Neural progenitor cell (in vitro differentiated cells): ENCODE results near the gene ARSA. TPM values are rescaled to one million over a fixed set of nuclear protein-coding genes. Genes with fewer than 3 reads are reported as not detected.

Experiments used
- DNase-seq: peaks from one replicate; pipeline ENCODE4 v3.0.0-alpha.2; 2016; ENCODE audit warnings: low spot score
- H2AFZ ChIP-seq: fragments of 200-600 bp; sonication (generic); replicated peaks from 2 replicates; pipeline ENCODE4 v1.6.1; 2016; ENCODE audit warnings: antibody characterized with exemption
- H3F3A ChIP-seq: fragments of 200-600 bp; sonication (generic); 2 replicates; pipeline ENCODE4 v1.6.1; 2016; ENCODE audit warnings: antibody characterized with exemption, low read depth
- H3K27ac ChIP-seq: fragments of 200-600 bp; sonication (generic); 2 replicates; pipeline ENCODE4 v1.5.1; 2016; ENCODE audit warnings: mild to moderate bottlenecking
- H3K27me3 ChIP-seq: fragments of 200-600 bp; sonication (generic); 2 replicates; pipeline ENCODE4 v1.6.1; 2016; ENCODE audit warnings: mild to moderate bottlenecking, moderate library complexity
- H3K36me3 ChIP-seq: fragments of 200-600 bp; sonication (generic); 2 replicates; pipeline ENCODE4 v1.5.1; 2016
- H3K4me1 ChIP-seq: fragments of 200-600 bp; sonication (generic); 2 replicates; pipeline ENCODE4 v1.6.1; 2016; ENCODE audit warnings: mixed run types
- H3K4me2 ChIP-seq: fragments of 200-600 bp; sonication (generic); 2 replicates; pipeline ENCODE4 v1.6.1; 2016
- H3K4me3 ChIP-seq: fragments of 200-600 bp; sonication (generic); 2 replicates; pipeline ENCODE4 v1.5.1; 2016
- H3K79me2 ChIP-seq: fragments of 200-600 bp; sonication (generic); 2 replicates; pipeline ENCODE4 v1.6.1; 2016; ENCODE audit warnings: low read depth
- H3K9ac ChIP-seq: fragments of 200-600 bp; sonication (generic); 2 replicates; pipeline ENCODE4 v1.6.1; 2016
- H3K9me3 ChIP-seq: fragments of 200-600 bp; sonication (generic); 2 replicates; pipeline ENCODE4 v1.5.1; 2016; ENCODE audit warnings: low read depth
- H4K20me1 ChIP-seq: fragments of 200-600 bp; sonication (generic); 2 replicates; pipeline ENCODE4 v1.6.1; 2016; ENCODE audit warnings: low read depth
- H3K27ac Mint-ChIP-seq: 3 replicates; pipeline ENCODE4 v1.8.0; 2021; ENCODE audit warnings: mixed read lengths
- H3K27me3 Mint-ChIP-seq: 2 replicates; pipeline ENCODE4 v1.8.0; 2022; ENCODE audit warnings: low read depth, mild to moderate bottlenecking, inconsistent platforms, moderate library complexity, mixed read lengths; ENCODE audit not compliant: insufficient read depth
- H3K36me3 Mint-ChIP-seq: 3 replicates; pipeline ENCODE4 v1.8.0; 2021; ENCODE audit warnings: mixed read lengths
- H3K4me1 Mint-ChIP-seq: 3 replicates; pipeline ENCODE4 v1.8.0; 2021; ENCODE audit warnings: mixed read lengths
- H3K4me3 Mint-ChIP-seq: 3 replicates; pipeline ENCODE4 v1.8.0; 2021; ENCODE audit warnings: mild to moderate bottlenecking, moderate library complexity, mixed read lengths
- H3K9me3 Mint-ChIP-seq: 3 replicates; pipeline ENCODE4 v1.8.0; 2020; ENCODE audit warnings: mixed read lengths
- EZH2 ChIP-seq: fragments of 200-600 bp; sonication (generic); IDR thresholded peaks from 2 replicates; pipeline ENCODE4 v1.6.1; 2017; ENCODE audit warnings: antibody characterized with exemption, mild to moderate bottlenecking, moderate library complexity
- EZH2phosphoT487 ChIP-seq: fragments of 200-600 bp; sonication (generic); IDR thresholded peaks from 2 replicates; pipeline ENCODE4 v1.6.1; 2017; ENCODE audit warnings: antibody characterized with exemption
- total RNA-seq: library from RNA; depleted of rRNA; stranded (reverse); fragments of >200 nt; gene quantifications from 2 replicates; pipeline ENCODE4 v1.2.3, GENCODE V29; 2015; ENCODE audit warnings: low replicate concordance
- TF ChIP-seq, protein P1 (sequence below): fragments of 200-600 bp; sonication (generic); IDR thresholded peaks from 2 replicates; pipeline ENCODE4 v1.5.1; 2017; ENCODE audit warnings: antibody characterized with exemption, mild to moderate bottlenecking

Gene ARSA
- total RNA-seq, 1 donor from 2014 or later: 4.2 TPM

DNA sequence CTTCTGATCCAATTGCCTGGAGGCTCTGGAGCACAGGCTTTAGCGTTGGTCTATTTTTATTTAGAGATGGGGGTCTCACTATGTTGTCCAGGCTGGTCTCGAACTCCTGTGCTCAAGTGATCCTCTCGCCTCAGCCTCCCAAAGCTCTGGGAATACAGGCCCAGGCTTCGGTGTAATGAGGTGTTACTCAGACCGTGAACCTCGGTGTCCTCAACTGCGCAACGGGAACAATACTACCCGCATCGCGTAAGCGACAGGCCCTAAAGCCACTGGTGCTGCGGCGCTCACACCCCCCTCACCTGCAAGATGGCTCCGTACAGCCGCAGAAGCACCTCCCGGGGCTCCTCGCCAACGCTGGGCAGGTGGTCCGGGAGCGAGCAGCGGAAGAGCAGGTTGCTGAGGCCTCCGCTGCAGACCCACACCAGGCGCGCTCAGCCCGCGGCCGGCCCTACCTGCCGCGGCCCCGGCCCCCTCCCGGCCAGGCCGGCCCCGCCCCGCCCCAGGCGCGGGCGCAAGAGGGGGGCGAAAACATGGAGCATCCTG lies 45.9 kb downstream of the ARSA start:
- no peak for DNase-seq
- Histone ChIP-seq H2AFZ (no peak overlapping the region), H3K27me3 (no peaks in the 10 kb centered on the region), H4K20me1 (no peaks in the 10 kb centered on the region), H3K9ac (peak overlapping the region; percentile 75), H3K9me3 (no peaks in the 10 kb centered on the region), H3K36me3 (no peaks in the 10 kb centered on the region), H3K79me2 (peaks cover 12% of the 10 kb centered on the region), H3K4me1 (peaks cover 4% of the 10 kb centered on the region), H3F3A (peaks cover 19% of the 10 kb centered on the region), H3K4me2 (peak overlapping the region; percentile 94), H3K4me3 (peak overlapping the region; percentile 72), H3K27ac (peak overlapping the region; percentile 91)
- Mint-ChIP-seq H3K36me3 (peaks cover 5% of the 10 kb centered on the region), H3K4me3 (peak overlapping the region; percentile 94), H3K27me3 (peaks cover 9% of the 10 kb centered on the region), H3K4me1 (peaks cover 6% of the 10 kb centered on the region), H3K27ac (peak overlapping the region; percentile 76), H3K9me3 (no peaks in the 10 kb centered on the region)
- TF ChIP-seq EZH2 (peak; percentile 25), EZH2phosphoT487 (no peak)
- TF ChIP-seq, protein P1, sequence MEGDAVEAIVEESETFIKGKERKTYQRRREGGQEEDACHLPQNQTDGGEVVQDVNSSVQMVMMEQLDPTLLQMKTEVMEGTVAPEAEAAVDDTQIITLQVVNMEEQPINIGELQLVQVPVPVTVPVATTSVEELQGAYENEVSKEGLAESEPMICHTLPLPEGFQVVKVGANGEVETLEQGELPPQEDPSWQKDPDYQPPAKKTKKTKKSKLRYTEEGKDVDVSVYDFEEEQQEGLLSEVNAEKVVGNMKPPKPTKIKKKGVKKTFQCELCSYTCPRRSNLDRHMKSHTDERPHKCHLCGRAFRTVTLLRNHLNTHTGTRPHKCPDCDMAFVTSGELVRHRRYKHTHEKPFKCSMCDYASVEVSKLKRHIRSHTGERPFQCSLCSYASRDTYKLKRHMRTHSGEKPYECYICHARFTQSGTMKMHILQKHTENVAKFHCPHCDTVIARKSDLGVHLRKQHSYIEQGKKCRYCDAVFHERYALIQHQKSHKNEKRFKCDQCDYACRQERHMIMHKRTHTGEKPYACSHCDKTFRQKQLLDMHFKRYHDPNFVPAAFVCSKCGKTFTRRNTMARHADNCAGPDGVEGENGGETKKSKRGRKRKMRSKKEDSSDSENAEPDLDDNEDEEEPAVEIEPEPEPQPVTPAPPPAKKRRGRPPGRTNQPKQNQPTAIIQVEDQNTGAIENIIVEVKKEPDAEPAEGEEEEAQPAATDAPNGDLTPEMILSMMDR: no peak

DNA sequence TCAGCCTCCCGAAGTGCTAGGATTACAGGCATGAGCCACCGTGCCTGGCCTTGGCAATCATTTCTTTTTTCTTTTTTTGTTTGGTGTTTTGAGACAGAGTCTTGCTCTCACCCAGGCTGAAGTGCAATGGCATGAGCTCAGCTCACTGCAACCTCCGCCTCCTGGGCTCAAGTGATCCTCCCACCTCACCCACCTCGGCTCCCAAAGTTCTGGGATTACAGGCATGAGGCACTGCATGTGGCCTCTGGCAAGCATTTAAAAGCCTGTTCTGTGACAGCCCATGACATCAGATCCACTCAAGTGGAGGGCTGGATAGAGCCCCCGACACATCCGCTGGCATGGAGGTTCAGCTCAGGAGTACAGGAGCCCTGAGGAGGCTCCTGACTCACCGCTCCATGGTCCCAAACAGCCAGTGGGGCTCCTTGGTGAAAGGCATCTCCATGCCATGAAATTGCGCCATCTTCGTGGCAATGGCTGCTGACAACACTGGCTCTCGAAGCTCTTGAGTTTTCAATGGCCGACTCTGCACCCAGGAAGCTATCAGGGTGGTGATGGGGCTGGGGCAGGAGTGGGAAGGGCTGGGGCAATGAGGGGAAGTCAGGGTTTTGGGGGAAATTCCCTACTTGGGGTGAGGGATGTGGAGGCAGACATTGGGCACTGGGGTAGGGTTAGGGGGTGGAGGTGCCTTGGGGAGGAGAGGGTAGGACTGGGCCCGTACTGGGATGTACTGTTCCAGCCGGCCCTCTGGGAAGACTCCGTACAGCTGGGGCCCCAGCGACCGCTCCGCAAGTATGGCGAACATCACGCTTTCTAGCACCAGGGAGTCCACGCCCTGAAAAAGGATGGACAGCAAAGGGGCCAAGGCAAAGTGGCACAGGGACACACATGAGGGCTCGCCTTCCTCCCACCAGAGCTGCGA lies 46.7 kb downstream of the ARSA start:
- Histone ChIP-seq H3K27ac (no peak overlapping the region), H3K4me3 (peak overlapping the region; percentile 72), H3K9ac (peak overlapping the region; percentile 75), H2AFZ (no peak overlapping the region), H3K4me1 (peaks cover 4% of the 10 kb centered on the region), H3K79me2 (peaks cover 12% of the 10 kb centered on the region), H3F3A (peaks cover 19% of the 10 kb centered on the region), H3K4me2 (peak overlapping the region; percentile 94), H3K36me3 (no peaks in the 10 kb centered on the region), H3K9me3 (no peaks in the 10 kb centered on the region), H3K27me3 (no peaks in the 10 kb centered on the region), H4K20me1 (no peaks in the 10 kb centered on the region)
- Mint-ChIP-seq H3K4me1 (peaks cover 6% of the 10 kb centered on the region), H3K9me3 (no peaks in the 10 kb centered on the region), H3K27ac (no peak overlapping the region), H3K36me3 (peaks cover 5% of the 10 kb centered on the region), H3K27me3 (peaks cover 7% of the 10 kb centered on the region), H3K4me3 (peak overlapping the region; percentile 94)
- DNase-seq: no peak
- TF ChIP-seq, protein P1: no peak
- TF ChIP-seq EZH2: no peak
- no peak for TF ChIP-seq EZH2phosphoT487

DNA sequence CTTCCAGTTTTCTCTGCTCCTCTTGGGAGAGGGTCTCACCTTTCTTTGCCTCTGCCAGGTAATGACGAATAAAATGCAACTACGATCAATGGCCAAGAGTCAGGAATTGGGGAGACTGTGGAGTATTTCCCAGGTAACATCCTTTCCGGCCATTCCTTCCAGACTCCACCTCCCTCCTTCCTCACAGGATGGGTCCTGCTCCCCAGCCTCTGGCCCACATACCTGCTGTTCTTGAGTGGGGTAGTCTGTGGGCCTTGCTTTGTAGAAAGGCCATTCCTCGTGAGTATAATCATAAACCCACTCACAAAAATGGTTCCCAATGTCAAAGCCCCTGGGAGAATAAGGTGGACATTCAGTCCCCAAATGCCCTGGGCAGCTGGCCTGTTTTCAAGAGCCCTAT lies 48.2 kb downstream of the ARSA start:
- Histone ChIP-seq H2AFZ (no peak overlapping the region), H3K4me3 (no peak overlapping the region), H3K79me2 (peaks cover 12% of the 10 kb centered on the region), H3K27me3 (no peaks in the 10 kb centered on the region), H3K36me3 (no peaks in the 10 kb centered on the region), H3K9me3 (no peaks in the 10 kb centered on the region), H3F3A (peaks cover 19% of the 10 kb centered on the region), H3K27ac (no peak overlapping the region), H3K4me1 (peaks cover 4% of the 10 kb centered on the region), H4K20me1 (no peaks in the 10 kb centered on the region), H3K9ac (no peak overlapping the region), H3K4me2 (no peak overlapping the region)
- H3K4me1 Mint-ChIP-seq: peaks cover 6% of the 10 kb centered on the region
- H3K9me3 Mint-ChIP-seq: no peaks in the 10 kb centered on the region
- no peak overlapping the region for H3K4me3 Mint-ChIP-seq
- no peak for DNase-seq
- H3K36me3 Mint-ChIP-seq: peaks cover 5% of the 10 kb centered on the region
- H3K27me3 Mint-ChIP-seq: peaks cover 9% of the 10 kb centered on the region
- TF ChIP-seq EZH2phosphoT487: no peak
- TF ChIP-seq EZH2: no peak
- TF ChIP-seq, protein P1: no peak
- peak overlapping the region; percentile 51 for H3K27ac Mint-ChIP-seq
